Activated T-cell treated with anti-CD3 and anti-CD28 coated beads for 1 hour (primary cell): Measurements from ENCODE around the gene SLC36A4.
"Not testable (repeated sequence)": the region's sequence is repeated elsewhere in the genome, so short reads cannot be mapped to it uniquely, and the experiment has no call there.

Experiments
- DNase-seq: peaks from one replicate; pipeline ENCODE4 v3.0.0-alpha.2; 2020; ENCODE audit warnings: low read depth

The SLC36A4 gene

DNA sequence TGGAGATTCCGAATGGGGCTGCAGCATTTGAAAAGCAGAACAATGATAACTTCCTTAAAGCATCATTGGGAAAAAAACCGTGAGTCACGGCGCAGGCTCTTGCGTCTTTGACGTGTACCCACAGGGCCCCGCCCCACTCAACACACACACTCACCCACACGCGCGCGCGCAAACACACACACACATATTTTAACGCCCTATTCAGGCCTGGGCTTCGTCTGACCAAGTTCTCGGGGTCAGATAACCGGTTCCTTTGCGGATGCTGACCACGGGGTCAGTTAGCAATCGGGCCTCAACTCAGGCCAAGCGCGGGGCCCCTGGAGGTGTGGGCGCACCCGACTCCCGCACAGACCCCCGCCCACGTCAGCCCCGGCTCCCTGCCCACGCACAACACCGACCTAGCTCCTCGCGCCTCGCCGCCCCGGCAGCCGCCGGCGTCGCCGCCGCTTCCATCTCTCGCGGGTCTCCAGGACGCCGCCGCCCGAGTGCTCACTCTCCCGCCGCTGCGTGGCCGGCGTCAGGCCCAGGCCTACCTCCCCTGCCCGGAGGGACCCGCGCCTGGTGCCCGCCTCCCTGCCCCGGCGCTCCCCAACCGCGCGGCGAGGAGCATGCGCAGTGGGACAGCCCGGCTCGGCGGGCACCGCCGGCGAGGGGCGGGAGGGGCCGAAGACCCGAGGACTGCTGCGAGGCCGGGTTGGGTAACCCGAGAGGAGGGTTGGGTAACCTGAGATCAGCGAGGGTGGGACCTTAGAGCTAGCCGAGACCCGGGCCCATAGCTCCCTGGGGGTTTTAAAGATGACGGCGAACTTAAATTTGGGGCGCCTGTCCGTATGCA is at the start of gene SLC36A4:
Gene SLC36A4 (minus strand): TSS at position 612 of the 835 bp plus-strand sequence. CDS start 159 bp downstream, at position 453.
- peak; percentile 82 for DNase-seq

DNA sequence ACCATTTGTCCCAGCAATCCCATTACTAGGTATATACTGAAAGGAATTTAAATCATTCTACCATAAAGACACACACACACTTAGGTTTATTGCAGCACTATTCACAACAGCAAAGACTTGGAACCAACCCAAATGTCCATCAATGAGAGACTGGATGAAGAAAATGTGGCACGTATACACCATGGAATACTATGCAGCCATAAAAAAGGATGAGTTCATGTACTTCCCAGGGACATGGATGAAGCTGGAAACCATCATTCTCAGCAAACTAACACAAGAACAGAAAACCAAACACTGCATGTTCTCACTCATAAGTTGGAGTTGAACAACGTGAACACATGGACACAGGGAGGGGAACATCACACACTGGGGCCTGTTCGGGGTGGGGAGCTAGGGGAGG is 49.0 kb upstream of the SLC36A4 start:
- DNase-seq = not testable (repeated sequence)

DNA sequence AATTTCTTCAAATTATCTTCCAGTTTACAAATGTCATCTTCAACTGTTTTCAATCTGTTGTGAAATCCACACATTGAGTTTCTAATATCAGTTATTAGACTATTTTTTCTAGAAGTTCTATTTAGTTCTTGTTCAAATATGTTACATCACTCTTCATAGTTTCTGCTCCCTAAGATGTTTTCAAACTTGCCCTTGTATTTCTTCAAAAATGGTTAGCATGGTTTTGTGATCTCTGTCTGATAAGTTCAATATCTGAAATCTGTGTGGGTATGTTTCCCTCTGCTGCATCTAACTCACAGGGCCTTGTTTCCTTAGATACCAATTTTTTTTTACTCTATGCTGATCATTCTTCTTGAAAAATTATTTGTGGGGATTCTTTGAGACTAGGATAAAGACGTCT is 46.2 kb upstream of the SLC36A4 start:
- DNase-seq = no peak

DNA sequence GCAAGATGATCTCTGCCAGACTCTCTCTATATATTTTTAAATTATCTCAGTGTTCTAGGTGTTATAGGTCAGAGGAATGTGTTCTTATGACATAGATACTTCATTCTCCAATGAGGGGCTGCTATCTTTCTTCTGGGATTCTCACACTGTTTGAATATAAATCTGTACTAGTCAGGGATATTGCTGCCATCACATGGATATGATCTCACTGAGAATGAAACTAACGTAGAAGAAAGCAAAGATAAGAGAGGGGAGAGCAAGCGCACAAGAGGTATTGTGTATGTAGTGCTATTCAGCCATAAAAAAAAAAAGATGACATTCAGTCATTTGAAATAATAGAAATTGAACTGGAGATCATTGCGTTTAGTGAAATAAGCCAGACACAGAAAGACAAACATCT is 42.2 kb upstream of the SLC36A4 start:
- DNase-seq = no peak

DNA sequence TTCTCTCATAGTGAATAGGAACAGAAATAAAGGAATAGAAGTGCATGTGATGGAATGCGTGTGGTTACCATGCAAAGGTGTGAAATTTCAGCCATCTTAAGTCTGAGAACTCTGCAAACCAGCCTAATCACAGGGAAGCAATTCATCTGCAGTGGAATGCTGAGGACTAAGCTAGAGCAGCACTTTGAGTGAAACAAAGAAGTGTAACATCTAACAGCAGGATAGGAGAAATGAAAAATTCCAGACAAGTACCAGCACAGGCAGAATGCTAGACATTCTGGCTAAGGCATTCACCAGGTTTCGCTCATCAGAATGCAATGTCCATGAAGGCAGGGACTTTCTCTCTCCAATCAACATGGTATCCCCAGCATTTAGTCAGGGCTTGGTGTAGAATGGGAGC is 41.2 kb upstream of the SLC36A4 start:
- DNase-seq = no peak

DNA sequence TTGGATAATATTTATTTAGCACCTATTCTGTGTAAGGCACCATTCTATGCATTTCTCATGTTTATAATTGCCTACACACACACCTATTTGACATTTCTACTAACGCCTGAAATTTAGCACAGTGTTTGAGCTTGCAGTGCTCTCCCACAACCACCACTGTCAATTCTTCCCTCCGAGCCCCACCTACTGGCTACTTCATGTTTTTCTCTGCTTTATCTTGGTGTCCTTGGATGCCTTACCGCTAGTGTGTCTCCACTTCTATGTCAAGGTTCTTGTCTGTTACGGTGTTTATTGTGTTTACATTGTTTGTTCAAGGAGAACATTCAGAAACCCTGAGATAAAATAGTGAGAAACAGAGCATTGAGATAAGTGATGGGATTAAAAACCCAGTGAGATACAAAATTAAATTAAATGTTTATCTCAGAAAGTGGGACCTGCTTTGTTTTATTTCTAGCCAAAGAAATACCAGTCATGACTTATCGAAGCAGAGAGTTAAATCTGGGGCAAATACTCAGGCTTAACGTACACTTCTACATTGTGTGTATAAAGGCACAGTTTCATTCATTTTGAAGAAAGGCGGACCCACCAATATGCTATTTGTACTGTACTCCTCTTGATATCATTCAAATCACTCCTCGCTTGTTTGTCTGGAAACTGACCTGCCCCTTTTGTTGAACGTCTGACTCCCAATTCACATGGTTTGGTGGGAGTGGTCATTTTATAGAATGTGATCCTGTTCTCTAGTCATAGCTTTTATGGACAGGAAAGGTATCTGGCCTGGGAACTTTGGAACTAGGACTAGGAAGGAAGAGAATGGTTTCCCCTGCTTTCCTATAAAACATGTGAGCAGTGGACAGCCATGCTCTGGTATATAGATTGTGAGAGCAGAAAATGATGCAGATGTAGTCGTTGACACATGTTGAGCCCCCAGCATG is 39.2 kb upstream of the SLC36A4 start:
- DNase-seq = no peak

DNA sequence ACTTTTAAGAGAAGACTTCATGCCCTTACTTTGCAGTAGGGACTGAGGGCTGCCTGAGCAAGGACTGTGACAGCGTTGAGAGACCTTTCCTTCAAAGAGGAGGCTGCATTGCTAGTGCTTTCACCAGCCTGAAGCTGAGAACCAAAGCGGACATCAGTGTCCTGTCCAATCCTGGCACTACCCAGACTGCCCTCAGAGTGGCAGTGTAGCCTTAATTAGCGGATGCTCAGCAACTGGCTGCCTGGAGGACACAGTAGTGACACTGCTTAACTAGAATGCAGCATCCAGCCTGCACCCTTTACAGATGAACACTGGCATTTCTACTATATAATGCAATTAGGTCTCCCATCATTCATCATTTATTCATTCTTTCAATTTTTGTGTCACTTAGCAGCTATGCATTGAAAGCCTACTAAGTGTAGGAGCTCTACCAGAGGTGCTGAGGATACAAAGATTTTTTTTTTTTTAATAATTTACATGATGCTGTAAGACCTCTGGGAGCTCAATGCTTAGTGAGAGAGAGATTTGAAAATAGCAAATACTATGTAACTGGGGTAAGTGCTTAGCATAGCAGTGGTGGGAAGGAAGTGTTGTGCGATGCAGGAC is 36.9 kb upstream of the SLC36A4 start:
- DNase-seq = peak; percentile 45

DNA sequence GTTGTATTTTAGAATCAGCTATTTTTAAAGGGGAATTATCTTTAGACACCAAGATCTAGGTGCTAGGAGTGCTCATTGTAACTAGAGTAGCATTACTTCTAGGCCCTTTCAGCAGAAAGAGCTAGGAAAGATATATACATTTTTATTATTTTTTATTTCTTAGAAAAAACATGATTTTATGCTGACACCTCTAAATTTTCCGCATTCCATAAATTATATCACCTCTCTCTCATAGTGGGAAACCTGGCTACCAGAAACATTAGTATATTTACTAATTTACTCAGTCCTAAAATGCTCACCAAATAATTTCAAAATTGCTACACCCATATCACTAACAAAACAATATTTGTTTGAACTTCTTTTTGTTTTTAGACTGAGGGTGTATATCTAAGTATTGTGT is 32.1 kb upstream of the SLC36A4 start:
- DNase-seq = no peak

DNA sequence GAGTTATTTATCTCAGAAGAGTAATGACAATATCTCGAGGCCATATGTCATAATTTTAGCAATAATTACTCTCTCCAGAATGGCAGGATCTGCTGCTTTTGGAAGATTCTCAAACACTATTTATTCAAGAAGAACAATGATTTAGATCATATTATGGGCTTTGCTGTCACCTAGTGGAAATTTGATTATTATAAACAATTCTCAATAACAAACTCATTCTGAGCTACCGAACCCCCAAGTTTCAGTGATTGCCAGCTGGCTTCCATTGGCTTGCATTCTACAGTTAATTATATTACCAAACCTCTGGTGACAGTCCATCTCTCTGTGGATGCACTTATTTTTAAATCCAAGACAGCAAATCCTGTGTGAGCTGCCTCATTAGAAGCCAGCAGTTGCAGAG is 27.9 kb upstream of the SLC36A4 start:
- no peak for DNase-seq

DNA sequence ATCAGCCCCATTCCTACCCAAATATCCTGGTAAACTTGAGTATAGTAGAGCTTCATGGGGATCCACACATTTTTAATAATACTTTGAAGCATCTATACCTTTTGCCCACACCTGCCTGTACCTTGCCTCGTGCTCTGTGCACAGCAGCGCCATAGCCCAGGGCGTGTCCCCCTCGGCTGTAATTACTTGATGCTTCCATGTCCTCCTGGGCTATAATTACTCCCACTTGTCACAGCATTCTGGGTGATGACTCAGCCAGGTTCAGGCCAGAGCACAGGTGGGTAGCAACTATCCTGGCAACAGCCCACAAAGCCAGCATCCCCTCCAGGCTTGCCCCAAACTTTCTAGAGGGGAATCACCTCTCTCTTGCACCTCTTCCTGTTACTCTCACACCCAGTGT is 23.7 kb upstream of the SLC36A4 start:
- no peak for DNase-seq

DNA sequence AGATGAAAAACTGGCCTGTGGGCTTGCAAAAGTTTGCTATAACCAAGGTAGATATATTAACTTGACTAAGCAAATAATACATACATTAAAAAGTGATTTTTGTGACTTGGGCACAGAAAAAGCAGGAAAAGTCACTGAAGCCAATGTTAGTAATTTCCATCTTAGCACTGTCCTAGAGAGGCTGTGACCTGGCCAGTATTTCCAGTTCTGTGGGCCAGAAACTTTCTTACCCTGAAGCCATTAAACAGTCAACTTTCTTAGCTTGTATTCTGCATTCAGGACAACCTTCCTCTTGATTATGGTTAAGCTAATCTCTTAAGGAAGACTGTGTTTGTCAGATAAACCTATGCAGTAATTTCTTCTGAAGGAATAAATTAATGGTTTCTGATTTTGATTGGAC is 22.3 kb upstream of the SLC36A4 start:
- DNase-seq = no peak

DNA sequence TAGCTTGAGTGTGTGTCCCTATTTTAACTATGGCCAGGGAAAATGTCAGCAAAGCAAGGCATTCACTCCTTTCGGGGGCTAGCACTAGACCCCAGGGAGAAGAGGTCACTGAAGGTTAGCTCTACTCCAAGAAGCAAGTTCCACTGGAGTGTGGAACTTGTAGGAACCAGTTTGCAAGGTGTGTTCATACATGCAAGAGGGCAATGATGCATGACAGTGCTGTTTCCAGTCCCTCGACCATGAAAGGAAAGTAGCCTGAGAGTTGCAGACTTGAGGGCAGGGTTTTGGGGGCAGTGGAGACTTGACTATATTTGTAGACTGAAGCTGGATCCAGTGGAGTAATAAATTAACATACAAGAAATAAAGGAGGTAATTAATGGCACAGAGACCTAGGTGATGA is 21.6 kb upstream of the SLC36A4 start:
- no peak for DNase-seq

DNA sequence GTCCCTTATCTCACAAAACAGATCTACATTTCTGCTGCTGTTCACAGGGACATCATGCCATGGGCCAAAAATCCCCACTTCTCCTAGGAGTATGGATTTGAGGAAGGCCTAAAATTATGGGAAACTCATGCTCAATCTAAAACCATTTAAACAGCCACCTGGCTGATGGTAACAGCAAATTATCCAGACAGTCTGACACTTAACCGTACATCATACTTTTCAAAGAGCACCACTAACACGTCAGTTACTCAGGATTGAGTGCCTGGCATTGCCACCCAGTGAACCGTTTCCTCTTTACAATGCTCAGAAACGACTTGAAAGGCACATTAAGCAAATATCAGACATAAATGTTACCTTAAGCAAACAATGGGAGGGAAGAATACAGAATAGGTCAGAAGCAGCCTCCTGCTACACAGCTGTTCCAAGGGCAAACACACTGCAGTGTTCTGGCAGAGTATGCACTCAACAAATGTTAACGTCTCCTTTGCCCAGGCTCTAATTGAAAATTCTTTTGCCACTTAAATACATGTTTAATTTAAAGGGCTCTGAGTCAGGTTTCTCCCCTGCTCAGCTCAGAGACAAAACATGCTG is 18.8 kb upstream of the SLC36A4 start:
- no peak for DNase-seq

DNA sequence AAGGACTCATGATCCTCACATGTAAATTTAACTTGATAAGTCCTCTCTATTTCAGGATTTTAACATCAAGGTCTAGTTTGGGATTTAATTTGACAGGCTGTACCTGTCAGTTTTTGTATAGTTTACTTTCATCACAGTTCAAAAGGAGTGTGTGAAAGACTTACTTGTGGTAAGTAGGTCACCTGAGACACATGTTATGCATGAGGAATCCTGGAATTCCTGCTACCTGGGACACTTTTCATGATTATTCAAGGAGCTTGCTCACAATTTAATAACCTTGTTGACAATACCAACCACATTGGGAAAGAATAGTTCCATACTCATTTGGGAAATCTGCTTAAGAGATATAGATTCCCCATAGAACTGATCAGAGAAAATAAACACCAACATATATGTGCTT is 15.8 kb upstream of the SLC36A4 start:
- no peak for DNase-seq

DNA sequence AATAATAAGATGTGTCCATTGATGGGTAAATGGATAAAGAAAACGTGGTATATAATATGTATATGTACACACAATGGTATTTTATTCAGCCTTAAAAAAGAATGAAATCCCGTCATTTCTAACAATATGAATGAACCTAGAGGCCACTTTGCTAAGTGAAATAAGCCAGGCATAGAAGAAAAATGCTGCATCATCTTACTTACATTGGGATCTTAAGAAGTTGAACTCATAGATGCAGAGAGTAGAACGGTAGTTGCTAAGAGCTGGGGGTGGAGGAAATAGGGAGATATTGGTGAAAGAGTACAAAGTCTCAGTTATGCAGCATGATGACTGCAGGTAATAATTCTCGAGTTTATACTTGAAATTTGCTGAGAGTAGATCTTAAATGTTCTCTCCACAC is 14.3 kb upstream of the SLC36A4 start:
- no peak for DNase-seq

DNA sequence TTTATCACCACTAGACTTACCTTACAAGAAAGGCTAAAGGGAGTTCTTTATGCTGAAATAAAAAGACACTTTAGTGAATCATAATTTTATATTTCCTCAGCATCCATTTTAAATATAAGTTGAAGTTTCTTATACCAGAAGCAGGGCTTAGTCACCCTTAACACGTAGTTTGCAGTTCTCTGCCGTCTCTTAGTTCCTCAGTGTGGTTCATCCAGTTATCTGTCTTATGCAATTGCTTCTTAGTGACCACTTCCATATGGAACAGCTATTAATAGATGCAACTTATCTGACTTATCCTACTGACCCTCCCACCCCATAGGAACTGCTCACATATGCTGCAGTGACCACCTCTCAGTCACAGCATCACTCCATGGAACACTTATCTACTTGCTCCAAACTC is 11.7 kb upstream of the SLC36A4 start:
- no peak for DNase-seq

DNA sequence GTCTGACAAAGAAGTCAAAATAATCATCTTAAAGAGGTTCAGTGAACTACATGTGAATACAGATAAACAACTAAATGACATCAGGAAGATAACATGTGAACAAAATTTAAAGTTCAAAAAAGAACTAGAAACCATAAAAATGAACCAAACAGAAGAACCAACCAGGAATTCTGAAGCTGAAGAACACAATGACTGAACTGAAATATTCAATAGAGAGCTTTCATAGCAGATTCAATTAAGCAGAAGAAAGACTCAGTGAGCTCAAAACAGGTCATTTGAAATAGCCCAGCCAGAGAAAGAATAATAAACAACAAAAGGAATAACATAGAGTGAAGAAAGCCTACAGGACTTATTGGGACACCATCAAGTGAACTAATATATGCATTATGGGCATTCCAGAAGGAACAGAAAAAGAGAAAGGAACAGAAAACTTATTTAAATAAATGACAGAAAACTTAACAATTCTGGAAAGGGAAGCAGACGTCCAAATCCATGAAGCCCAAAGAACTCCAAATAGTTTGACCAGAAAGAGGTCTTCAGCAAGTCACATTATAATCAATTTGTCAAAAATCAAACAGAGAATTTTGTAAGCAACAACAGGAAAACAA is 11.0 kb upstream of the SLC36A4 start:
- DNase-seq = no peak

DNA sequence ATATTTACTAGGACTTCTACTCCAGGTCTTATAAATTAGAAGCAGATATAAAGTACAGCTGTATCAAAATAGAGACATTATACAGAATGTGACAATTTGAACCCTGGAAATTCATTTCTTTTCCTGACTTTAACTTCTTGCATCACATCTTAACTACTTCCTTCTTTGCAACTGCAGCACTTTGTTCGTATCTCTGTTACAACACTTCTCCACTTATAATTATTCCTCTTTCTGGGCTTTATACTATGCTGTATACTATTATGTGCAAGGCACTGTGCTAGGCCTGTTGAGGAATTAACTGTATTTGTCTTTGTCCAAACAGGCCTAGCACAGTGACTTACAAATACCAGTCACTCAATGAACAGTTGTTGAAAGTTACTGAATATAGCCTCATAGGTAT is 1.8 kb upstream of the SLC36A4 start:
- no peak for DNase-seq

DNA sequence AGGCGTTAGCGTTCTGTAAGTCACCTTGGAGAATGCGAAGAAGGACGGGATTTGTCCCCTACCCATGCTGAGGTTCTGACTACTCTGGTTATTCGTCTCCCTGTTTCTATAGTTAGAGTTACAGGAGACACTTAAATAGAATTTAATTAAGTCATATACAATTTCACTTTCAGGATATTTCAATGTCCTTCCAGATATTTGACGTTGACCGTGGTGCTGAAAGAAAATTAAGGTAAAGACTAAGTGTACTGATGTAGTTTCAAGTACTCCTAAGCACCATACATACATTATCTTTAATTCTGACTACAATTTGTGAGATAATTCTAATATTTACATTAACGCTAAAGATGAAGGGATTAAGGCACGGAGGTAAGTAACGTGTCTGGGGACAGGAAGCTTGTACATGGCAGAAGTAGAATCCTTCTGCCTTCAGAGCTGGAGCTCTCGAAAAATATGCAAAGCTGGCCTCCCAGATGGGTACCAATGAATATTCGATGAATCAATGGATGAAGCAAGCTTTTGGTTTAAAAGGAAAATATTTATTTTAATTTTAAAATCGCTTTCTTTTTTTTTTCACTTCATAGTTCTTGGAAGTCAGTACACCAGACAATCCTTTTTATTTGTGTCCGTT is 539 bp upstream of the SLC36A4 start:
- no peak for DNase-seq

DNA sequence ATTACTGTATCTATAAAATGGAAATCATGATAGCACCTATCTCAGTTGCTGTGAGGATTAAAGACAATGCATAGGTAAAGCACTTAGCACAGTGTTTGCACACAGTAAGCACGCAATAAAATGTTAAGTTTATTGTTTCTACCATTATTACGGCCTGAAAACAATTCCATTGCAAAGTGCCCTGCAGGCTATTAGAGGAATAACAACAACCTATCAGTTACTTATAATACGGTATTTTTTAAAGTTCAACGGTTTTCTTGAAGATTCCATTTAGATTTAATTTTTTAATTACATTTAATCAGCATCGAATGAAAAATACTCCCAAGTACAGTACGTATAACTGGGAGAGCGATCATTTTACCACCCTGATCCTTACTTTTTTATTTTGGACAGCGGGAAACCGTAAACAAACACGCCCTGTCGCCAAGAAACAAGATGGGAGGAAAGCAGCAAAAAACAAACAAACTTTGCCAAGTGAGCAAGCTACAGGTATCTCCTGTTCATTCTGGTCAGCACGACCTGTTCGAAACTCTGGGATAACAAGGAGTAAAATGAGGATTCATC is 893 bp downstream of the SLC36A4 start:
- DNase-seq = no peak

DNA sequence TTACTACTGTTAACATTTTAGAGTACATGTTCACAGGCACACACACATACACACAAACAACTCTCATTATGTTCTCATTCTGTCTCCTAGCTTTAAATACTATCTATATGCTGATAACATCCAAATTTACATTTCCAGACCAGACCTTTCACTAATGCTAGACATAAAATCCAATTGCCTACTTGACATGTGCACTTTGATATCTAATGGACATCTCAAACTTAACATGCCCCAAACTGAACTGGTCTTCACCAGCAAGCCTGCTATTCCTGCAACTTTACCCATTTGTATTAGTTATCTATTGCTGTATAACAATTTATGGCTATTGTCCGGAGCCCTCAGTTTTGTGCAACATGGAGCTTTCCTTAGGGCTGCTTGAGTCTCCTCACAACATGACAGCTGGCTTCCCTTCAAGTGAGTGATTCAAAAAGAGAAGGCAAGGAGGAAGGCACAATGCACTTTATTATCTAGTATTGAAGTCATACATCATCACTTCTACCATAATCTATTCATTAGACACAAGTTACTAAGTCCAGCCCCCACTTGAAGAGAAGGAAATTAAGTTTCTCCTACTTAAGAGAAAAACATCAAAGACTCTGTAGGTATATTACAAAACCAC is 3.0 kb downstream of the SLC36A4 start:
- no peak for DNase-seq
